OCI-LY7 (cell line): ENCODE results near the gene KRT16.

ENCODE experiments used
- CTCF ChIP-seq: fragments of 200-600 bp; sonication (generic); conservative IDR thresholded peaks from 2 replicates; pipeline ENCODE4 v1.5.1; 2014; ENCODE audit warnings: mild to moderate bottlenecking, antibody characterized with exemption, low read length, moderate library complexity, mixed read lengths
- EZH2phosphoT487 ChIP-seq: fragments of 200-600 bp; sonication (generic); IDR thresholded peaks from 2 replicates; pipeline ENCODE4 v1.6.1; 2018; ENCODE audit warnings: low read depth, borderline replicate concordance, mild to moderate bottlenecking, mixed run types, antibody characterized with exemption, low read length, moderate library complexity, mixed read lengths

- TF ChIP-seq CTCF (peak; percentile 90), EZH2phosphoT487 (no peak)
These were observed 35.4 kb upstream of the KRT16 start for GRCh38 chr17:41647940-41648410.
